ENCODE measurements around the gene PNLIPRP2. TPM values are rescaled to one million over a fixed set of nuclear protein-coding genes. Genes with fewer than 3 reads are reported as not detected.

The PNLIPRP2 gene
- total RNA-seq, 1 donor from 2014 or later = not detected

DNA sequence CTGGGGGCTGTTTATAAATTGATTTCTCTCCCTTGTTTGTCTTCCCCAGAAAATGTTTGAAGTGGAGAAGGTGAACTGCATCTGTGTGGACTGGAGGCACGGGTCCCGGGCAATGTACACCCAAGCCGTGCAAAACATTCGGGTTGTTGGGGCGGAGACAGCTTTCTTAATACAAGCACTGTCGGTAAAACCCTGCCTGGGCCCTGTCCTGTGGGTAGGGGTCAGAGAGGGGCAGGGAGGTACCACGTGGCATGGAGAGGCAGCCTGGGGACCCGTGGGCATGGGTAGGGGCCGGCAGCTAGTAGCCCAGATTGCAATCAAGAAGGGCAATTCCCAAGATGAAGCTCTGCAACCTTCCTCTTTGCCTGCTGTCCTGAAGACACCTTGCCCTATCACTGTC, 6.1 kb downstream of the PNLIPRP2 start:
- Histone ChIP-seq H3K27me3 (ENCODE audit: control insufficient read depth, insufficient read depth, low read length) (peaks cover 25% of the 10 kb centered on the region), H3K4me3 (ENCODE audit: low read depth, low read length) (no peak overlapping the region), H3K36me3 (ENCODE audit: control insufficient read depth, insufficient read depth, low read length) (no peaks in the 10 kb centered on the region)
- TF ChIP-seq, protein P1, sequence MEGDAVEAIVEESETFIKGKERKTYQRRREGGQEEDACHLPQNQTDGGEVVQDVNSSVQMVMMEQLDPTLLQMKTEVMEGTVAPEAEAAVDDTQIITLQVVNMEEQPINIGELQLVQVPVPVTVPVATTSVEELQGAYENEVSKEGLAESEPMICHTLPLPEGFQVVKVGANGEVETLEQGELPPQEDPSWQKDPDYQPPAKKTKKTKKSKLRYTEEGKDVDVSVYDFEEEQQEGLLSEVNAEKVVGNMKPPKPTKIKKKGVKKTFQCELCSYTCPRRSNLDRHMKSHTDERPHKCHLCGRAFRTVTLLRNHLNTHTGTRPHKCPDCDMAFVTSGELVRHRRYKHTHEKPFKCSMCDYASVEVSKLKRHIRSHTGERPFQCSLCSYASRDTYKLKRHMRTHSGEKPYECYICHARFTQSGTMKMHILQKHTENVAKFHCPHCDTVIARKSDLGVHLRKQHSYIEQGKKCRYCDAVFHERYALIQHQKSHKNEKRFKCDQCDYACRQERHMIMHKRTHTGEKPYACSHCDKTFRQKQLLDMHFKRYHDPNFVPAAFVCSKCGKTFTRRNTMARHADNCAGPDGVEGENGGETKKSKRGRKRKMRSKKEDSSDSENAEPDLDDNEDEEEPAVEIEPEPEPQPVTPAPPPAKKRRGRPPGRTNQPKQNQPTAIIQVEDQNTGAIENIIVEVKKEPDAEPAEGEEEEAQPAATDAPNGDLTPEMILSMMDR (IDR thresholded peaks at IDR 0.05; ENCODE audit: insufficient read depth, low read length, poor library complexity, severe bottlenecking) = no peak
- DNase-seq (ENCODE audit: low read depth) = no peak

DNA sequence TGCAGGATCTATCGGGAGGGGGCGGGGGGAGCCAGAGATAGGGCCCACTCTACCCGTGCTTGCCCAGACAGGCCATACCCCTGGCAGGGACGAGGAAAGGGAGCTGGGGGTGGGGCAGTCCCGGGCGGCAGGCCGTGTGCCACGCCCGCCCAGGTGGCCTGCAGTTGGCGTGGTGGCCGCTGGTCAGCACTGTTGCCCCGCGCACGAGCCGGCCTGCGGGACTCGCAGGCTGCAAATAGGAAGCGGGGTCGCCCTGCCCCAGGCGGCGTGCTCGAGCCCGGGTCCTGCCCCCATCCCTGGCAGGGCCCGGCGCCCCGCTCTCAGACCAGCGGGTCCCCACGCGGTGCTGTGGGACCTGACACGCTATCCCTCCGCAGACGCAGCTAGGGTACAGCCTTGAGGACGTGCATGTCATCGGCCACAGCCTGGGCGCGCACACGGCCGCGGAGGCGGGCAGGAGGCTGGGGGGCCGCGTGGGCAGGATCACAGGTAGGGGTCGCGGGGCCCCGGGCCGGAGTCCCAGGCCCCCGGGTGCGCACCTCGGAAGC, 6.7 kb downstream of the PNLIPRP2 start:
- H3K36me3 ChIP-seq (ENCODE audit: control insufficient read depth, insufficient read depth, low read length) = no peaks in the 10 kb centered on the region
- DNase-seq (ENCODE audit: low read depth) = no peak
- H3K27me3 ChIP-seq (ENCODE audit: control insufficient read depth, insufficient read depth, low read length) = peaks cover 23% of the 10 kb centered on the region
- peak overlapping the region; percentile 41 for H3K4me3 ChIP-seq (ENCODE audit: low read depth, low read length)
- TF ChIP-seq, protein P1 (IDR thresholded peaks at IDR 0.05; ENCODE audit: insufficient read depth, low read length, poor library complexity, severe bottlenecking) = peak; percentile 60

DNA sequence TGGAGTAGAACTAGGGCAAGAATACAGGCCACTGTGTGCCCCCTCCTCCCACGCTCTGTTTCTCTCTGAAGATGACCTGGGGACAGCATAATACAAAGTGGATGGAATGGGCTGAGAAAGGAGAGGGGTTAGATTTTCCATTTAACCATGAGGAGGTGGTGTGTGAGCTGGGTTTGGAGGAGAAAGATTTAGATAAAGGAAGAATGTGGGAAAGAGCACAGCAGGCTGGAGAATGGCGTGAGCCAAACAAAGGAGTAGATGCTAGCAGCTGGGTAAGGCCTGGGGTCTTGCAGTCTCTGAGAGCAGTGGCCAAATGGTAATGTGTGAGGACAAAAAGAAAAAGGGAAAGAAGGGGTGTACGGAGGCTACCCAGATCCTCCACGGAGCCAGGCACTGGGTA, 8.6 kb downstream of the PNLIPRP2 start:
- TF ChIP-seq, protein P1 (IDR thresholded peaks at IDR 0.05; ENCODE audit: insufficient read depth, low read length, poor library complexity, severe bottlenecking) = no peak
- H3K27me3 ChIP-seq (ENCODE audit: control insufficient read depth, insufficient read depth, low read length) = peaks cover 23% of the 10 kb centered on the region
- no peaks in the 10 kb centered on the region for H3K36me3 ChIP-seq (ENCODE audit: control insufficient read depth, insufficient read depth, low read length)
- no peak overlapping the region for H3K4me3 ChIP-seq (ENCODE audit: low read depth, low read length)
- DNase-seq (ENCODE audit: low read depth) = no peak

DNA sequence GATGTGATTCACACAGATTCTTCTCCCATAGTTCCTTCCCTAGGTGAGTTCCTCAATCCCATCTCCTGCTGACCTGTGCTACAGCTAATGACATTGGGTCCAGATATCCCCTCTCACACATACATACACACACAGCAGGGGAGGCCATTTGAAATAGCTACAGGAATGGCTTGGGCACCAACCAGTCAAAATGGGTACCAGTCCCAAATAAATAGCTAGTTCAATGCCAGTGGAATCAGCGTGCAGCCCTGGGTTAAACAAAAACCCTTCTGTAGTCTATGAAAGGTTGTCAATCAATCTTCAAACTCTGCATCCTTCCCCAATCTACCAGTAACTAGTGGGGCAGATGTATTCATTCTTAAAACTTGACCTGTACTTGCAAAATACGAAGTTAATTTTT, 9.3 kb downstream of the PNLIPRP2 start:
- Histone ChIP-seq H3K27me3 (ENCODE audit: control insufficient read depth, insufficient read depth, low read length) (peaks cover 19% of the 10 kb centered on the region), H3K4me3 (ENCODE audit: low read depth, low read length) (no peak overlapping the region), H3K36me3 (ENCODE audit: control insufficient read depth, insufficient read depth, low read length) (no peaks in the 10 kb centered on the region)
- TF ChIP-seq, protein P1 (IDR thresholded peaks at IDR 0.05; ENCODE audit: insufficient read depth, low read length, poor library complexity, severe bottlenecking) = no peak
- DNase-seq (ENCODE audit: low read depth) = no peak

DNA sequence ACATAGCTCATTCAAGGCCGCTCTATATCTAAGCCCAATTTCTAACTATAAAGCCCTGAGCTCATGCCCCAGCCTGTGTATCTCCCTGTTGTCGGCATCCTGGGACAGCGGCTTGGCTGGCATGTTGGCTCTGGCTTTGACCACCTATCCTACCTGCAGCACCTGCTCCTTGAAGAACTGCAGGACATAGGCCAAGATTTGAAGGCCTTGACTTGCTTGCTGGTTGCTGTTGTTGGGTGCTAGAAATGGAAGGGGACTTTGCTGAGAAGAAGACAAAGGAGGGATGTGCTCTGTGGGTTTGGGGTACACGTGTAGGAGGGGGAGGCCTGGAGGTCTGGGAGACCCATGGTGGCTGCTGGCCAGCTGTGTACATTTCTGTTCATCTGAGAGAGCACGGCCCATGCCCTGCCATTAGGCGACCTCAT, 11.1 kb downstream of the PNLIPRP2 start:
- TF ChIP-seq, protein P1 (IDR thresholded peaks at IDR 0.05; ENCODE audit: insufficient read depth, low read length, poor library complexity, severe bottlenecking) = no peak
- Histone ChIP-seq H3K27me3 (ENCODE audit: control insufficient read depth, insufficient read depth, low read length) (peaks cover 14% of the 10 kb centered on the region), H3K36me3 (ENCODE audit: control insufficient read depth, insufficient read depth, low read length) (no peaks in the 10 kb centered on the region), H3K4me3 (ENCODE audit: low read depth, low read length) (no peak overlapping the region)
- DNase-seq (ENCODE audit: low read depth) = no peak

DNA sequence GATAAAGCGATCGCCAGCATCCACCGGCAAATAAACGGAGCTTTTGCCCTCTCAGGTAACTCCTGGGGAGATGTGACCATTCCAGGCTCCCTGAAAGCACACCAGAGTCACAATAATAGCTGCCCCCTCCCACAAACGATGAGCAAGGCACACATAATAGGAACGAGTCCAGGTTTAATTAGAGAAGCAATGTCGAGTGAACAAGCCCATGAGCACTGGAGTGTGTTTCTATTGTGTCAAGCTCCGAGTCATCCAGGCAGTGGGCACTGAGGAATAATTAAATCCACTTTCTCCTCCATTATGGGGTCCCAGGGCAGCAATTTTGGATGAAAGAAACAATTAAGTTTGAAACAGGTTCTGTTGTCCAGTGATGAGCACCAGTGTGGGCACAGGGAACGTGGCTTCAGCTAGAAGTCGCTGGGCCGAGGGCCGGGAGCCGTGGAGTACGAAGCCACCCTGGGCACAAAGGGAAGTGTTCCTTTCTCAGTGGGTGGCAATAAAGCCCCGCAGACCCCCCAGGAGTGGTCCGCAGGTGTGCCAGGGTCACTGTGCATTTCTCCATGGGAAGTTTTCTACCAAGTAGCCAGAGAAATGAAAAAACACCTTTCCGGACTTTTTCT, 12.0 kb downstream of the PNLIPRP2 start:
- TF ChIP-seq, protein P1 (IDR thresholded peaks at IDR 0.05; ENCODE audit: insufficient read depth, low read length, poor library complexity, severe bottlenecking) = no peak

More for the DNA sequence above, 12.0 kb downstream of the PNLIPRP2 start:
- Histone ChIP-seq H3K36me3 (ENCODE audit: control insufficient read depth, insufficient read depth, low read length) (no peaks in the 10 kb centered on the region), H3K4me3 (ENCODE audit: low read depth, low read length) (no peak overlapping the region), H3K27me3 (ENCODE audit: control insufficient read depth, insufficient read depth, low read length) (peaks cover 7% of the 10 kb centered on the region)
- no peak for DNase-seq (ENCODE audit: low read depth)

All from kidney epithelial cell (primary cell).